HUES48 (cell line): ENCODE results near the gene SGK1.
"Not testable (repeated sequence)": the region's sequence is repeated elsewhere in the genome, so short reads cannot be mapped to it uniquely, and the experiment has no call there.

Source experiments
- H3K27ac ChIP-seq: one replicate; pipeline ENCODE4 v1.7.0; 2013; ENCODE audit warnings: low read depth, low read length, inconsistent platforms
- H3K27me3 ChIP-seq: 2 replicates; pipeline ENCODE4 v1.6.1; 2013; ENCODE audit warnings: mild to moderate bottlenecking, low read length; ENCODE audit not compliant: control insufficient read depth, insufficient read depth
- H3K36me3 ChIP-seq: 2 replicates; pipeline ENCODE4 v1.6.1; 2013; ENCODE audit warnings: low read length; ENCODE audit not compliant: control insufficient read depth, insufficient read depth
- H3K4me1 ChIP-seq: 2 replicates; pipeline ENCODE4 v1.6.1; 2013; ENCODE audit warnings: mild to moderate bottlenecking, low read length; ENCODE audit not compliant: control insufficient read depth, insufficient read depth
- H3K4me3 ChIP-seq: 2 replicates; pipeline ENCODE4 v1.5.1; 2013; ENCODE audit warnings: mild to moderate bottlenecking, low read depth, low read length
- H3K9ac ChIP-seq: 2 replicates; pipeline ENCODE4 v1.6.1; 2013; ENCODE audit warnings: mild to moderate bottlenecking, low read depth, low read length, moderate library complexity
- H3K9me3 ChIP-seq: 2 replicates; pipeline ENCODE4 v1.6.1; 2013; ENCODE audit warnings: low read length; ENCODE audit not compliant: control insufficient read depth, insufficient read depth

The SGK1 gene

GRCh38 chr6:134307075-134307474 lies 10.8 kb downstream of the SGK1 start:
- Histone ChIP-seq H3K27me3 (no peaks in the 10 kb centered on the region), H3K4me3 (no peak overlapping the region), H3K4me1 (peaks cover 13% of the 10 kb centered on the region), H3K9ac (no peak overlapping the region), H3K36me3 (no peaks in the 10 kb centered on the region), H3K9me3 (no peaks in the 10 kb centered on the region), H3K27ac (no peak overlapping the region)

- H3K4me3 ChIP-seq, H3K9me3 ChIP-seq, H3K4me1 ChIP-seq, H3K36me3 ChIP-seq, H3K27me3 ChIP-seq, H3K27ac ChIP-seq, H3K9ac ChIP-seq: not testable (repeated sequence)
Measured at GRCh38 chr6:134304381-134304780, 13.5 kb downstream of the SGK1 start.

GRCh38 chr6:134303891-134304290 lies 14.0 kb downstream of the SGK1 start:
- Histone ChIP-seq H3K9ac (no peak overlapping the region), H3K36me3 (no peaks in the 10 kb centered on the region), H3K27ac (no peak overlapping the region), H3K4me1 (no peaks in the 10 kb centered on the region), H3K9me3 (no peaks in the 10 kb centered on the region), H3K4me3 (no peak overlapping the region), H3K27me3 (no peaks in the 10 kb centered on the region)

GRCh38 chr6:134299236-134299635 lies 18.7 kb downstream of the SGK1 start:
- no peaks in the 10 kb centered on the region for H3K27me3 ChIP-seq
- H3K9ac ChIP-seq = no peak overlapping the region
- H3K4me1 ChIP-seq = no peaks in the 10 kb centered on the region
- H3K4me3 ChIP-seq = no peak overlapping the region
- no peak overlapping the region for H3K27ac ChIP-seq
- H3K9me3 ChIP-seq = no peaks in the 10 kb centered on the region
- no peaks in the 10 kb centered on the region for H3K36me3 ChIP-seq

- no peaks in the 10 kb centered on the region for H3K36me3 ChIP-seq
- no peak overlapping the region for H3K4me3 ChIP-seq
- no peaks in the 10 kb centered on the region for H3K27me3 ChIP-seq
- no peaks in the 10 kb centered on the region for H3K4me1 ChIP-seq
- H3K9me3 ChIP-seq = no peaks in the 10 kb centered on the region
- H3K9ac ChIP-seq = no peak overlapping the region
- H3K27ac ChIP-seq = no peak overlapping the region
Measured at GRCh38 chr6:134296762-134297161, 21.1 kb downstream of the SGK1 start.

GRCh38 chr6:134295953-134296553 lies 21.9 kb downstream of the SGK1 start:
- H3K4me1 ChIP-seq = peaks cover 3% of the 10 kb centered on the region; the same call in 1 of the 2 replicates
- H3K27ac ChIP-seq = no peak overlapping the region
- H3K9ac ChIP-seq = no peak overlapping the region
- H3K4me3 ChIP-seq = no peak overlapping the region
- H3K27me3 ChIP-seq = no peaks in the 10 kb centered on the region
- H3K9me3 ChIP-seq = no peaks in the 10 kb centered on the region
- H3K36me3 ChIP-seq = no peaks in the 10 kb centered on the region

- H3K27me3 ChIP-seq = no peaks in the 10 kb centered on the region
- H3K4me1 ChIP-seq = peaks cover 6% of the 10 kb centered on the region; the same call in 1 of the 2 replicates
- no peak overlapping the region for H3K4me3 ChIP-seq
- H3K27ac ChIP-seq = no peak overlapping the region
- H3K9ac ChIP-seq = no peak overlapping the region
- H3K36me3 ChIP-seq = no peaks in the 10 kb centered on the region
- no peaks in the 10 kb centered on the region for H3K9me3 ChIP-seq
Measured at GRCh38 chr6:134293659-134294161, 24.2 kb downstream of the SGK1 start.

GRCh38 chr6:134291156-134291555 lies 26.8 kb downstream of the SGK1 start:
- Histone ChIP-seq H3K4me1 (peaks cover 6% of the 10 kb centered on the region; the same call in 1 of the 2 replicates), H3K36me3 (no peaks in the 10 kb centered on the region), H3K9ac (no peak overlapping the region), H3K27me3 (no peaks in the 10 kb centered on the region), H3K27ac (no peak overlapping the region), H3K4me3 (no peak overlapping the region), H3K9me3 (no peaks in the 10 kb centered on the region)

- no peak overlapping the region for H3K4me3 ChIP-seq
- H3K9ac ChIP-seq = no peak overlapping the region
- H3K27ac ChIP-seq = no peak overlapping the region
- H3K36me3 ChIP-seq = no peaks in the 10 kb centered on the region
- H3K4me1 ChIP-seq = peaks cover 6% of the 10 kb centered on the region; the same call in 1 of the 2 replicates
- H3K9me3 ChIP-seq = no peaks in the 10 kb centered on the region
- no peaks in the 10 kb centered on the region for H3K27me3 ChIP-seq
Measured at GRCh38 chr6:134289204-134289575, 28.7 kb downstream of the SGK1 start.

GRCh38 chr6:134288538-134289203 lies 29.2 kb downstream of the SGK1 start:
- Histone ChIP-seq H3K9ac (no peak overlapping the region), H3K4me1 (peaks cover 6% of the 10 kb centered on the region; the same call in 1 of the 2 replicates), H3K36me3 (no peaks in the 10 kb centered on the region), H3K4me3 (no peak overlapping the region), H3K27me3 (no peaks in the 10 kb centered on the region), H3K27ac (no peak overlapping the region), H3K9me3 (no peaks in the 10 kb centered on the region)

GRCh38 chr6:134287859-134288537 lies 29.9 kb downstream of the SGK1 start:
- no peak overlapping the region for H3K9ac ChIP-seq
- H3K9me3 ChIP-seq = no peaks in the 10 kb centered on the region
- peaks cover 6% of the 10 kb centered on the region; the same call in 1 of the 2 replicates for H3K4me1 ChIP-seq
- no peaks in the 10 kb centered on the region for H3K27me3 ChIP-seq
- no peaks in the 10 kb centered on the region for H3K36me3 ChIP-seq
- H3K4me3 ChIP-seq = no peak overlapping the region
- H3K27ac ChIP-seq = no peak overlapping the region
